ENCODE measurements around the gene HPSE2.
"Not testable (repeated sequence)": the region's sequence is repeated elsewhere in the genome, so short reads cannot be mapped to it uniquely, and the experiment has no call there.

The HPSE2 gene

DNA sequence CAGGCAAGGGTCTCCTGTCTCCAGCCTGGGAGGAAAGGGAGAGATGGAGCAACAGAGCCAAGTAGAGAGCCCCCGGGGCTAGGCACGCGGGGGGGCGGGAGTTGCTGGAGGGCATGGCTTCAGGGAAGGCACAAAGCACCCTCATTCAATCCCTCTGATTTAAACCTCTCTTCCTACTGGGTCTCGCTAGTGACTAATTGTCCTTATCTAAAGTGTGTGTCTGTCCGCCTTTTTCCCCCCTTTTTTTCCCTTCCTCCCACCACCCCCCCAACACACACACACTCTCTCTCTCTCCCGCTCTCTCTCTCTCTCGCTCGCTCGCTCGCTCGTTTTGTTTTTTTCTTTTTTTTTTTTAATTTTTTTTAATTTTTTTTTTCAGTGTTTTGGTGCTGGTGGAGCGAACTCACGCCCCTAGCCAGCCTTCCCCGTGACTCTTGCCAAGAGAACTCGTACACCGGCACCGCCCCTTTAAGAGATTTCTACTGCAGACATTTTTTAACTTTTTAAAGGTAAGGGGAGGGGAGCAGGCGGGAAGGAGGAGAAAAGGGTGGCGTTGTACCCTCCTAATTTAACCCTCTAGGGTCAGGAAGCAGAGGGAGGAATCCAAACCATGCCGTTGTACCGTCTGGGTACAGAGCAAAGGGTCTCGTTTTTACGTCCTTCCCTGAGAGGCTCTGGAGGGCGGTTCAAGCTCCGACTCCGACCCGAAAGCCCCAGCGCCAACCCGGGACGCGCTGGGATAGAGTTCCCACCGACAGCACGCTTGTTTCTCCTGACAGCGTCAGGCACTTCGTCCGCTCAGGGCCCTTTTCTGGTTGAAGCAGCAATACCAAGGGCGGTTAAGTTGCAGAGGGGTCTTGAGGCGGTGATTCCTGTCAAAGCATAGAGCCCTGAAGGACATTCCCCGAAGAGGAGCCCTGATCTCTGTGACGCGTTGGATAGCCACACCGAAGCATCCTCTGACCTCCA, at the start of gene HPSE2:
Gene HPSE2, minus strand, starts transcription at position 195 of the 969 bp plus-strand sequence.
- peak; percentile 77 for DNase-seq

DNA sequence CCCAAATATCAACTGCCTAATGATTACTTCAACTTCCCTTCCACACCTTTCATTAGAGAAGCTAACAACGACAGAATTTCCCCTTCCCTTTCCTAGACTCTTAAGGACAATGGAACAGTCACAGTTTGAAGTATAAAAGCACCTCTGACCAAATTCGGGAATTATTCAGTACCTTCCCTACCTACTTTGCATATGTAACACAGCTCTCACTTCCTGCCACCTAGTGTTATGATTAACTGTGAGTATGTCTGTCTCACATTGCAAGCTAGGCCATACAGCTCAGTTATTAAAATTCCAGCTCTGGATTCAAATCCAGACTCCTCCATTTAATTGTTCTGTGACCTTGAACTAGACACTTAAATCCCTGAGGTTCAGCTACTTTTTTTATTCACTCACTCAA, 44.8 kb upstream of the HPSE2 start:
- no peak for DNase-seq

DNA sequence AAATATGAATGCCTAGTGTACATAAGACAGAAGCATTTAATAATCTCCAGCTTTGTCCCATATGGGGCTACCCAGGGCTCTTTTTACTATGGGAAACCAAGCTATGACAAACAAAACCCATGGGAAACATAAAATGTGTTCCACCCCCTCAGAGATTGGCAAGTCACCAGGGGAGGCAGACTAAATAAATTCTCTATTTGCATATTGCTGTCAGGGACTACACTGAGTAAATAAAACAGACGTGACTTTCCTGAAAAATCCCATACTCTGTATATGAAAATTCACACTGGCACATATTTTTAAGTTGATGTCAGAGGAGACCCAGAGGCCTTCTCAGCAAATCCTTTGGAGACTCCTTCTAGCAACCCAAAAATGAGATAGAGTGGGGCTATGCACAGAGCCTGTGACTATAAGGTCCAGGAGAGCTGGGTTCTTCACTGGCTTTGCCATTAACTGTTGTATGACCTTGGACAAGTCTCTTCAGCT, 44.0 kb upstream of the HPSE2 start:
- DNase-seq, result peak; percentile 64

DNA sequence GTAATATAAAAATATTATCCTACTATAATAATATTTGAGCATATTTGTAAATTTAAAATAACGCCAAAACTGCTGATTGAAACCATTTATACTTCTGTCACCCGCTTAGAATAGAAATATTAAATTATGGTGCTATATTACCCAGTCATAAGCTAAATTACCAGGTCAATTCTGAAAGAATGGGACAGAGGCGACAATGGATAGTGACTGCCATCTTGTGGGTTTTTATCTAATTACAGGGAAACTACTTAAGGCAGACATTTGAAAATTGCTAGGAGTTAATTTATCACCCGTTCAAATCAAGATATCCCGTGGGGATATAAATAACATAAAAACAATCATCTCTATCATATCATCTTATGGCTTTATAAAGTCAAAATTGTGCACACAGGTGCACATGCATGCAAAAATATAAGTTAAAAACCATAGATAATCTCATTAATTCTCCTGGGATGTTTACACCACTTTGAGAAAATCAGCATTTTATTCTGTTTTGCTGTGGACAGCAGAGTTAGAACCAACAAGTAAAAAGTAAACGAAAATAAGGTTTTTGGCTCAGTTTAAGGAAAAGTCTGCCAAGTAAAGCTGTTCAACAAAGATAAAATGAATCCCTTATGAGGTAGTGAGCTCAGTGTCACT, 41.3 kb upstream of the HPSE2 start:
- DNase-seq, result peak; percentile 10

DNA sequence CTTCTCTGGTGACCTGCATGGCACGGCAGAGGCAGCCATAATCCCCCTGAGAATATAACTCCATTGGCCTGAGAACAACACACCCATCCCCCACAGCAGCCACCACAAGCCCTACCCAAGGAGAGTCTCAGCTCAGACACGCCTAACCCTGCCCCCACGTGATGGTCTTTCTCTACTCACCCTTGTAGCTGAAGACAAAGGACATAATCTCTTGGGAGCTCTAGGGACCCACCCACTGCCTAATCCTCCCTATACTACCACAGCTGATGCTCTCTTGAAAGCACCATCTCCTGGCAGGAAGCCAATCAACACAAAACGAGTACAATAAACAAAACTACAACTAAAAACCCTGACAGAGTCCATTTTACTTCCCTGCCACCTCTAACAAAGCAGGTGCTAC, 30.7 kb upstream of the HPSE2 start:
- peak; percentile 37 for DNase-seq

DNA sequence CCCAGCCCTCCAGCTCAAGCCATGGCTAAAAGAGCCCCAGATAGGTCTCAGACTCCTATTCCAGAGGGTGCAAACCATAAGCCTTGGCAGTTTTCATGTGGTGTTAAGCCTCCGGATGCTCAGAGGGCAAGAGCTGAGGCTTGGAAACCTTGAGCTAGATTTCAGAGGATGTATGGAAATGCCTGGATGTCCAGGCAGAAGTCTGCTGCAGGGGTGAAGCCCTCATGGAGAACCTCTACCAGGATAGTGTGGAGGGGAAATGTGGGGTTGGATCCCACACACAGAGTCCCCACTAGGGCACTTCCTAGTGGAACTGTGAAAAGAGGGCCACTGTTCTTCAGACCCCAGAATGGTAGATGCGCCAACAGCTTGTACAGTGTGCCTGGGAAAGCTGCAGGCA, 13.2 kb upstream of the HPSE2 start:
- no peak for DNase-seq

DNA sequence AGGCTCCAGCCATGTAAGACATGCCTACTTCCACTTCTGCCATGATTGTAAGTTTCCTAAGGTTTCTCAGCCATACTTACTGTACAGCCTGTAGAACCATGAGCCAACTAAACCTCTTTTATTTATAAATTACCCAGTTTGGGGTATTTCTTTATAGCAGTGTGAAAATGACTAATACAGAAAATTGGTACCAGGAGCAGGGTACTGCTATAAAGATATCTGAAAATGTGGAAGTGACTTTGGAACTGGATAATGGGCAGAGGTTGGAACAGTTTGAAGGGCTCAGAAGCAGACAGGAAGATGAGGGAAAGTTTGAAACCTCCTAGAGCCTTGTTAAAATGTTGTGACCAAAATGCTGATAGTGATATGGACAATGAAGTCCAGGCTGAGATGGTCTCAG, 12.2 kb upstream of the HPSE2 start:
- not testable (repeated sequence) for DNase-seq

DNA sequence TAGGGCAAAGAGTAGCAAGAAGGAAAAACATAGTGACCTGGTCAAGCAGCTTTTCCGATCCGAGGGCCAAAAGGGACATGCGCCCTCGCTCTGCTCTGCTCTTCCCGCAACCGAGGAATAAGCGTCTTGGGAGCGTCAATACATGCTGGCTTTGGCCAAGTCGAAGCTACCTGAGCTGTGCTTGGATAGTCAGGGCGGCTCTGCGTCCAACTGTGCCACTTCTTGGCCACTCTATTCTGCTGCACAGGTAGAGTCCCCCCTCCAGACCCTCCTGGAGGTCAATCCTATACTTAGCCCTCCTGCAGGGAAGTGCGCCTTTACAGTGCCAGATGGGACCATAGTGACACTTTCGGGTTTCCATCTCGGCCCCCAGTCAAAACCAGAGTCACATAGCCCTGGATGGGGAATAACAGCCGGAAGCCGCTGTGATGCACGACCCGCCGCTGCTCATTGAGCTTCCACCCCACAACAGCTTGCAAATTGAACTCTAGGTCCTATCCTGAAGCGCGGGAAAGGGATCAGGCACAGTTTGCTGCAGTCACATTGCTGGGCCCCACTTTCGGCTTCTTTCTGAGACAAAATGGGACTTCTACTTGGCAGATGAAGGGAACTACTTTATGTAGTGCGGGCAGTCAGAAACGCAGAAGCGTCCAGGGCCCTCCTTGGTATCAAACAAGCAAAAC, 1.1 kb upstream of the HPSE2 start:
- no peak for DNase-seq

DNA sequence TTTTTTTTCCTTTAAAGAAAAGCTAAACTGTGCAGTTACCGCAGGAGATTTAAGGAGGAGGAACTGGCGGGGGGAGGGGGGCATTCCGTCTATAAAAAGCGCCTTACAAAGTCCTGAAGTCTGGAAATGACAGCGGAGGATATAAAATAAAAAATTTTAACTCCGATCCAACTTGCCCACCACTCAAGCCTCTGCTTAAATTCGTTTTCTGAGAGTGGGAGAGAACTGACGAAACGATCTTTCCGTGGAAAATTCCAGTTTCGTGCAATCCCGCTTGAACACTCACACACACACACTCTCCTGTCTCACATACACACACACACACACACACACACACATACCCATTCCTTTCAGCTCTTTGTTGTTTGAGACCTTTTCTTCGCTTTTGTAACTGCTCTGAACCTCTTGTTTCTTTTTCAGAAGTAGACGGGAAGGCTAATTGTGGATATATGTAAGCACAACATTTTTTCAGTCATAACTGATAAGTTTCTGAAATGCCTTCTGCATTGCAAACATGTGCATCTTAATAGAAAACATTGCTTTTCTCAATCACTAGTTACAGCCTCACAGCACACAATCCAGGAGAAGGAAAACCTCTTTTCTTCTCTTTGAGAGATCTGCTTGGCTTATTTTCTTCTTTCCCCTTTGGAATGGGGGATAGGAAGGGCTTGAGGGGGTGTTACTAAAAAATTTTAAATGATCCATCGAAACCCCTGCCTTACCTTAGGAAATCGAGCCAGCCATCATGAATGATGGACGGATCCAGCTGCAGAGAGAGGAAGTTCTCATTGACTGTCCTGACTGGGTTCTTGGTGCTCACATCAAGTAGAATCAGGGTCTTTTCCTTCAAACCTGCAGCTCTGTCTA, 628 bp downstream of the HPSE2 start:
- peak; percentile 75 for DNase-seq

DNA sequence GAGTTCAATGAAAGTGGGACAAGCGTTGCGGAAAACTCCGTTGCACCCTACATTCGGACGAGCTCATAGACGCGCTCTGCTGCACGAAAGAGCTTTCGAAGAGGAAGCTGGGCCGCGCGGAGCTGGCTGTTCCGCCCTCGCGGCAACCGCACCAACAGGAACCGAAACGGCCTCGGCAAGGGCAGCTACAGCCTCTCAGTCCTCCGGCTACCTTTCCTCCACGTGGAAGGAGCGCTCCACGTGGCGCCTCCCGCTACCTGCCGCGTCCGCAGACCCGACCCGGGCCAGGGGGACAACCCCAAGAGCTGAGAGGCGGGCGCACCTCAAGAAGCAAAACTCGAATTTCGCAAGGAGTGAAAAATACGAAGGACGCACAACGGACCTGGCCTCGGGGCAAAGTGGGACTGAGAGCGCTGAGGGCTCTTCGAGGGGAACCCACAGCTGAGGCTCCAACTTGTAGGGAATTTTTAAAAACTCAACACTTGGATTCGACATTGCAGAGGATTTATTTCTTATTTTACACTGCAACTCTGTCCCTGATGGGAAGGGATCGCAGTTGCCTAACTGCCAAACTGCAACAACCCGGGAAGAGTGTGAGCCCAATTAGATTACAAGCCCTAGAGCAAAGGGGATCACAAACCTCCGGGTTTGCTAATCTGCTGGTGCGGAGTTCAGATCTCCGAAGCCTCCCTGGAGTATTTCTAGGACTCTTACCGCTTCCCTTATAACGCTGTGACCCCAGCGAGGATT, 1.4 kb downstream of the HPSE2 start:
- DNase-seq, result peak; percentile 81

DNA sequence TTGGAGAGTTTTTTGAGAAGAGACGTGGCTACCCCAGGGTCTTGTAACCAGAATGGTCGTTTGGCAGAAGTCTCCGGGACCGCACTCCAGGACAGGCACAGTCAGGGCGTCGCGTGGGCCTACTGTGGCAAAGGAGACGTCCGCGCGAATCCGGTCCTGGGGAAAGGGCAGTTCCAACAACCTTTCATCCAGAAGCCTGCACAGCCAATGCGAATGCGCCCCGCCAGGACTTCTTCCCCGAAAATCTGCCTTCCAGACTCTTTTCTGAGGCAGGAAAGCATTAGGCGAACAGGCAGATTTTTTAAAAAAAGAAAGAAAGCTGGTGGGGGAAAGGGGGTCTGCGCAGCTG, 2.0 kb downstream of the HPSE2 start:
- no peak for DNase-seq

DNA sequence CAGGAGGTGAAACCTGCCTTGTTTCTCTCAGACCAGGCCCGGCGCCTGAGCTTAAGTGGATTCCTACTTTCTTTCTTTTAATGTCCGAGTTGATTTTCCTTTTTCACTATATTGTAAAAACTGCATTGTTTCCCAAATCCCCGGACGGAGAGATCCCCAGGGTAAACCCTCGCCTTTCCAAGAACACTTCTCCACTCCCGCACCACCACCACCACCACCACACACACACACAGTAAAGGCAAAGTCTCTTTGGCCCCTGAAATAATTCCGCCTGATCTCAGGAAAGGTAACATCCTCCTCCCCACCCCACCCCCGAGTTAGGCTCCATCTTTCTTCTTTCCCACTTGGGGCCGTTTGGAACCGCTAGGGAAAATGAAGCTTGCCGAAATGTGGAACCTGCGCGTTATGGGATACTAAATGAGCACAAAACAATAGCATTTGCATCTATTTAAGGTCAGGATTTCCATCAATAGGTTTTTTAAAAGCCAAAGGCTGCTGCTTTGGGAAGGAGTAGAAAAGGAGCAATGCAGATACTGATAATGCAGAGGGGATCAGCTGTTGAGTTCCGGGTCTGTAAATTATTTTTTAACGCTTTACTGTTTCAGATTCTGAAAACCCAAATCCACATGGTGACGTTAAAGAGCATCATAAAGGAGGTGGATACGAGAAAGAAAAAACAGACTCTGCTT, 2.5 kb downstream of the HPSE2 start:
- peak; percentile 57 for DNase-seq

DNA sequence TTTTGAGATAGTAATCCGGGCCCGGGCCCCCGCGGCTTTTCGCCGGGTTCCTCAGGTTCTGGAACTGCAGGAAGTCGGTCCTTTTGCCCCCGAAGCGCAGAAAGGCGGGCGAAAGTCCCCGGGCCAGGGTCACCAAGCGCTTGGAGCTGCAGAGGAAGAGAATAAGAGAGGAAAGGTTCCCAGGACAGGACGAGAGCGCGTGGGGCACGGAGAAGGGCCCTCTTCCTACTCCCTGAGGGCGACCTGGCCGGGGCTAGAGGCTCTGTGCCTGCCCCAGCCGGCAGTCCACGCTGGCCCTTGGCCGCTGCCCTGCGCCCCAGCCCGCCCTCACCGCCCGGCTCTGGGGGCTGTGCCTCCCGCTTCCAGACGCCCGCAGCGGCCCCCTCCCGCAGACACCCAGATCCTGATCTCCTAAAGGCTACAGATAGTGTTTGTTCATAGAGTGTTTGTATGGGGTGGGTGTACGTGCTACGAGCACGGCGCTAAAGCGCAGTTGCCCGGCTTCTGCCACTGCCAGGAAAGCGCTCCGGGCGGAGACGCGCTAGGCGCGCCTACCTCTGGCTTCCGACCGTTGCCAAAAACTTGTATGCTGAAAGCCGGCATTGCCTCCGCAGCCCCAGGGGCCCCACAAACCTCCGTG, 3.2 kb downstream of the HPSE2 start:
- DNase-seq, result peak; percentile 68

DNA sequence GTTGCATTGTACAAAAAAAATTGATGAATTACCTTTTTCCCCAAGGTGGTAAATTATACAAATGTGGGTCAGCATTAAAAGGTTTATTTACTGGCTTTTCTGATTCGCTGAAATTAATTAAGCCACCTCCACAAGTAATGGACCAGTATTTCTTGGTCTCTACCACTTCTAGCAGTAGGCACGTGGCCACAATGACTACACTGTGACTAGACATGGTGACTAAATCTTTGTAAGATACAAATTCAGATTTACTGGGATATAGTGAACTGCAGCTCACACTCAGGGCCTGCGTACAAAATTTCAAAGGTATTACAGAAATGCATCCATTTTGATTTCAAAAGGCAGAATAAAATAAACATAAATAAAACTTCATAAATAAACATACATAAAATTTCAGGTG, 10.9 kb downstream of the HPSE2 start:
- no peak for DNase-seq

DNA sequence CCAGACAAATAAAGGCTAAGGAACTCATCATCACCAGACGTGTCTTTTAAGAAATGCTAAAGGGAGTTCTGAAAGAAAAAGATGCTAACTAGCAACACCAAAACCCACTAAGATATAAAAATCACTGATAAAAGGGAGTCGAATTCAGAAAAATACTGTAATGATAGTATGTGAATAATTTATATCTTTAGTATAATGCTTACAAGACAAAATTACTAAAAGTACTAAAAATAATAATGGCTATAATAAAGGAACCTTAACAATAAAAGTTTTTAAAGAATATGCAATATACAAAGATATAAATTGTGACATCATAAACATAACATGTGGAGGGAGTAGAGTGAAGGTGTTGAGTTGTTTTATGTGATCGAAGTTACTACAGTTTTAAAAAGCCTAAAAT, 28.3 kb downstream of the HPSE2 start:
- DNase-seq, result no peak

DNA sequence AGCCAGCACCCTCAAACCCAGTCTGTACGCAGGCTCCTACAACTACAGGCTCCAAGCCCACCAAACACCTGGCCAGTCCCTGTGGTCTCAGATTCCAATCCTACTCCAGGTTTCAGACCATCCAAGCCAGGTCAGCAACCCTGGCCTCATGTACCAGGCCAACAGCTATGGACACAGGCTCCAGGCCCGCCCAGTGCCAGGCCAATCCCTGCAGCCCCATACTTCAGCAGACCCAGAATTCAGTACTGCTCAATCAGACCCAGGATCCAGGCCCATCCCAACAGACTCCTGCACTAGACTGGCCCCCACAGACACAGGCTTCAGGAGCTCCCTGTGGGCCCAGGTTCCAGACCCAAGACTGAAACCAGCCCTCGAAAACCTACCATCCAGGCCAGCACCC, 32.3 kb downstream of the HPSE2 start:
- DNase-seq, result no peak

DNA sequence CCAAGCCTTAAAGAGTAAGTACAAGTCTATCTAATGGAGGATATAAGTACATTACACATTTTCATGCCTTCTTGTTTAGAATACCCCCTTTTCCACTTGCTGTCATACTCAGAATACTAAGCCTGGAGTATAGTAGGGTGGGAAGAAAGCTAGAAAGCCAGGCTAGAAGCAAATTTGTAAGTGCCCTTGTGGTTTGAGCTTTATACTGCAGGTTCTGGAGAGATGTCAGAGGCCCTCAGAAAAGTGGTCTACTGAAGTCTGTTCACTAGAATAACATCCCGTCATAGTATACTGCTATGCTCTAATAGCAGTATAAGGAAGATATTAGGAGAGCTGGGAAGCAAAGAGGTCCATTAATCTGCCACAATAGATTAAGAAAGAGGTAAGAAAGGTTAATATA, 62.7 kb downstream of the HPSE2 start:
- DNase-seq, result no peak

DNA sequence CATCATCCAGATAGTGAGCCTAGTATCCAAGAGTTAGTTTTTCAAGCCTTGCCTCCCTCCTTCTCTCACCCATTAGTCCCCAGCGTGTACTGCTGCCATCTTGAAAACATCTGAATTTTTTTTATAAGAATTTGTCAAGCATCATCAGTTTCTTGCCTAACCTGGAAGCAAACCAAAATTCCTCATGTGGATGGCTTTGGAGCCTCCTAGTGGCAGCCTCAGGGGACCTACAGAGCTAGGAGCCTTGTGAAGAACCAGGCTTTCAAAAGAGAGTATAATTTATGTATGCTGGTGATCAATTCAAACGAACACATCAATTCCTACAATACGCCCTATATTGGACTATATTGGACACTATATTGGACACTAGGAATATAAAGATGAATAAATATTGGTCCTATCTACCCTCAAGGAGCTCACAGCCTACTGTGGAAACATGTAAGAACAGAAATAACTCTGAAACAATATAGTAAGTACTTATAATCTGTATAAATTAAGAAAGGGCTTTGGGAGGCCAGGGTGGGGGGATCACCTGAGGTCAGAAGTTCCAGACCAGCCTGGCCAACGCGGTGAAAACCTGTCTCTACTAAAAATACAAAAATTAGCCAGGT, 63.4 kb downstream of the HPSE2 start:
- DNase-seq, result peak; percentile 77

DNA sequence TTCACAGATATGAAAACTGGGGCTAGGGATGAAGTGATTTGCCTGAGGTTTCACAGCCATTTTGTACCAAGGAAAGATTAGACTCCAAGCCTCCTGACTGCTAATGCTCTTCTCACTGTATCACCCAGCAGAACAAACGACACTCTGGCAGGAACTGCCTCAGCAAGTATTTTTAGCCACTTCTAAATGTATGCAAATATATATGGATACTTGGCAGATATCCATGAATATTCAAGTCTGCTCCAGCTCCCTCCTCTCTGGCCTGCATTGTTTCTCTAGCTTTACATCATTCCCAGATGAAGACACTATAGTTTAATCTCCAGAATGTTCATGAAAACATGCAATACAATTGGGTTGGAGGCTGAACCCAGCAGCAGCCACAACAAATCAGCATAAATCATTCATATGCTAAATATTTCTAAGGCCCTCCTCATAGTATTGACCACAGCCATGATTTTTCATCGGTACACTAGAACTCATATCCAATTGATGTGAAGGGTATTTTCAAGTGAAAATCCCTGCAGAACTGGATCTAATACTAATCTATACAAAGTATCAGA, 65.5 kb downstream of the HPSE2 start:
- peak; percentile 9 for DNase-seq

DNA sequence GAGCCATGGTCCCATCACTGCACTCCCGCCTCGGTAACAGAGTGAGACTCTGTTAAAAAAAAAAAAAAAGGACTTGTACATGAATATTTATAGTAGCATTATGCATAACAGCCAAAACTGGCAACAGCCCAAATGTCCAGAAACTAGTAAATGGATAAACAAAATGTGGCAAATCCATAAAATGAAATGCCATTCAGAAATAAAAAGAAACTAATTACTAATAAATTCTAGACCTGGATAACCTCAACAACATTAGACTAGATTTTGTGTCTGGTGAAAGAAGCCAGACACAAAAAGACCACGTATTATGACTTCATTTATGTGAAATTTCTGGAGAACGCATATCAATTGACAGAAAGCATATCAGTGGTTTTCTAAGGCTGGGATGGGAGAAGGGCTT, 74.5 kb downstream of the HPSE2 start:
- DNase-seq, result no peak
